ENCODE results near the gene RASD1.

Gene RASD1

GRCh38 chr17:17526369-17526768 is 30.2 kb upstream of the RASD1 start:
- peak; percentile 72 for DNase-seq

GRCh38 chr17:17525956-17526355 is 29.8 kb upstream of the RASD1 start:
- no peak for DNase-seq

GRCh38 chr17:17525311-17525710 is 29.1 kb upstream of the RASD1 start:
- peak; percentile 53 for DNase-seq

- DNase-seq: peak; percentile 80
These were observed 27.7 kb upstream of the RASD1 start for GRCh38 chr17:17523731-17524490.

GRCh38 chr17:17523001-17523730 is 27.0 kb upstream of the RASD1 start:
- DNase-seq: peak; percentile 82

GRCh38 chr17:17520599-17521232 is 24.5 kb upstream of the RASD1 start:
- DNase-seq: no peak

GRCh38 chr17:17519886-17520285 is 23.7 kb upstream of the RASD1 start:
- DNase-seq: no peak

GRCh38 chr17:17518951-17519350 is 22.8 kb upstream of the RASD1 start:
- DNase-seq: no peak

GRCh38 chr17:17518014-17518413 is 21.8 kb upstream of the RASD1 start:
- no peak for DNase-seq

GRCh38 chr17:17516941-17517720 is 20.9 kb upstream of the RASD1 start:
- DNase-seq: no peak

GRCh38 chr17:17515934-17516930 is 20.0 kb upstream of the RASD1 start:
- peak; percentile 34 for DNase-seq

GRCh38 chr17:17514993-17515933 is 19.1 kb upstream of the RASD1 start:
- DNase-seq: no peak

GRCh38 chr17:17514361-17514992 is 18.3 kb upstream of the RASD1 start:
- DNase-seq: no peak

GRCh38 chr17:17513626-17514025 is 17.4 kb upstream of the RASD1 start:
- DNase-seq: no peak

- no peak for DNase-seq
These were observed 16.7 kb upstream of the RASD1 start for GRCh38 chr17:17512866-17513265.

- no peak for DNase-seq
These were observed 16.0 kb upstream of the RASD1 start for GRCh38 chr17:17511881-17512858.

GRCh38 chr17:17511293-17511741 is 15.1 kb upstream of the RASD1 start:
- no peak for DNase-seq

- DNase-seq: no peak
These were observed 14.5 kb upstream of the RASD1 start for GRCh38 chr17:17510456-17511292.
